Pancreas (tissue), 10 donors: ENCODE results near the gene OCA2. TPM values are rescaled to one million over a fixed set of nuclear protein-coding genes. Genes with fewer than 3 reads are reported as not detected.

Experiments used
- ATAC-seq, 4 donors: fragments of 200-7000 bp; cut with Tn5 transposase; one replicate each; pipeline versions ENCODE4 v1.8.0 to v1.9.1; 2020; ENCODE audit warnings: mild to moderate bottlenecking in 4 of 4, moderate library complexity in 4 of 4
- DNase-seq, 6 donors: peaks; one replicate each; pipeline ENCODE4 v3.0.0-alpha.2; 2020
- FAIRE-seq: peaks from 2 replicates; lab custom pipeline; 2012; peaks lifted over from hg19 to GRCh38; lab: Jason Lieb, UNC
- H3K27ac ChIP-seq, 4 donors: fragments of 200-600 bp; sonication (generic); 1 replicate in 3 of 4; 2 replicates in 1 of 4; pipeline versions ENCODE4 v1.5.0 to v1.8.0; 2020
- H3K27me3 ChIP-seq, 4 donors: fragments of 200-600 bp; one replicate each; pipeline ENCODE4 v1.8.0; 2021
- H3K36me3 ChIP-seq, 3 donors: fragments of 200-600 bp; sonication (generic) in 1 of 3; one replicate each; pipeline versions ENCODE4 v1.5.0 to v1.8.0; 2020 to 2021
- H3K4me1 ChIP-seq, 3 donors: fragments of 200-600 bp; one replicate each; pipeline ENCODE4 v1.8.0; 2021
- H3K4me3 ChIP-seq, 4 donors: fragments of 200-600 bp; sonication (generic) in 2 of 4; one replicate each; pipeline versions ENCODE4 v1.5.0 to v1.8.0; 2020 to 2021
- H3K9me3 ChIP-seq, 4 donors: fragments of 200-600 bp; one replicate each; pipeline ENCODE4 v1.8.0; 2021
- CTCF ChIP-seq, 4 donors: fragments of 200-600 bp; sonication (generic) in 3 of 4; IDR thresholded peaks; one replicate each; pipeline versions ENCODE4 v1.5.0 to v1.8.0; 2021; ENCODE audit warnings: antibody characterized with exemption in 4 of 4
- WGBS, 2 donors: extraction: QIAGEN DNeasy Blood & Tissue Kit; methylation state at CpG; one replicate each; pipeline ENCODE4 v1.1.7; 2013; 5-methylcytosine and 5-hydroxymethylcytosine counted together
- intact Hi-C, 3 donors: fragments of 100-400 bp; cut with DNase I; formaldehyde crosslinking; loops; one replicate each; pipeline versions ENCODE4 v1.11.1 to v1.14.2; 2022
- polyA plus RNA-seq, 2 donors: library from polyadenylated mRNA; stranded (reverse); fragments of 200-250 nt; gene quantifications; one replicate each; pipeline ENCODE4 v1.2.3, GENCODE V29; 2013
- total RNA-seq, 6 donors: library from RNA; stranded (reverse); fragmentation: NEBNext Ultra II Directional in 4 of 6; extraction: Animal tissue kit (Norgen Biotek cat#: 25700) in 4 of 6; gene quantifications; one replicate each; pipeline versions ENCODE4 v1.2.1 to v1.2.4, GENCODE V29; 2021 to 2023
- donor health status: healthy with polysubstance abuse.
- donor health status: DM: no; HTN: no; CAD: no; lungs with moderate emphysema.
- donor health status: DM: no; HTN: no; CAD: no.
- donor health status: control.
- donor health status: control.
- donor health status: Bipolar disorder and iron deficiency.
- donor health status: DM: yes; HTN: yes; CAD: no.
- donor health status: DM: no; HTN: no; CAD: no.
- donor health status: DM: no; HTN: no; CAD: no.
- donor health status: DM: yes; HTN: yes; CAD: no.

The OCA2 gene
- total and polyA plus RNA-seq, 8 donors, result 0.12 to 0.31 (median 0.18) TPM; not detected in 4

GRCh38 chr15:27871078-27871901 is 227.8 kb downstream of the OCA2 start:
- Histone ChIP-seq H3K4me3 (no peak overlapping the region), H3K4me1 (no peaks in the 10 kb centered on the region), H3K36me3 (no peaks in the 10 kb centered on the region), H3K9me3 (no peaks in the 10 kb centered on the region), H3K27ac (no peak overlapping the region), H3K27me3 (no peaks in the 10 kb centered on the region)
- ATAC-seq (no peak), DNase-seq (peak in 1 of 6 donors; percentile 55), FAIRE-seq (no peak)
- intact Hi-C loops, result no loop called here
- no peak for TF ChIP-seq CTCF (IDR thresholded peaks at IDR 0.05)
- WGBS, 2 donors, result 71 to 80% methylated on average over 16 of the region's 16 CpGs

DNA sequence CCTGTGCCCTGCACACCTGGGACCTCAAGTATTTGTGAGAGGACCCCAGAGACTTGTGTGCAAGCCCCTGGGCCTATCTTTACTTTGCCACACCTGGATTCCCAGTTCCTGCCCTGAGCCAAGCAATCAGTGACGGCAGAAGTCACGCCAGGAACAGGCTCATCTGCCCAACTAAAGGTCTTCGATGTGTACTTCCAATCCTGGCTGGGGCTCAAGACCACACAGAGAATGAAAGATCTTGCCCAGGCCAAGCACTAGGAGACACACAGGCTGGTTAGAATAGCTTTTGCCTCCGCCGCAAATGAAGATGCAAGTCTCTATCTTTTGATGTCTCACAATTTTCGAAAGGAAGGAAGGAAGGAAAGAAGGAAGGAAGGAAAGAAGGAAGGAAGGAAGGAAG is 228.8 kb downstream of the OCA2 start:
- intact Hi-C loops, result no loop called here
- WGBS, 2 donors, result 64 to 79% methylated on average over 6 of the region's 6 CpGs
- H3K4me1 ChIP-seq, result no peaks in the 10 kb centered on the region
- ATAC-seq (no peak), FAIRE-seq (no peak), DNase-seq (no peak)
- no peak overlapping the region for H3K4me3 ChIP-seq
- no peak for TF ChIP-seq CTCF (IDR thresholded peaks at IDR 0.05)
- no peaks in the 10 kb centered on the region for H3K36me3 ChIP-seq
- H3K27me3 ChIP-seq, result no peaks in the 10 kb centered on the region
- H3K9me3 ChIP-seq, result no peaks in the 10 kb centered on the region
- H3K27ac ChIP-seq, result no peak overlapping the region

GRCh38 chr15:27869697-27870281 is 229.3 kb downstream of the OCA2 start:
- intact Hi-C loops, result no loop called here
- FAIRE-seq, result no peak
- Histone ChIP-seq H3K36me3 (no peaks in the 10 kb centered on the region), H3K27me3 (no peaks in the 10 kb centered on the region), H3K4me3 (no peak overlapping the region), H3K4me1 (no peaks in the 10 kb centered on the region), H3K27ac (no peak overlapping the region), H3K9me3 (no peaks in the 10 kb centered on the region)
- TF ChIP-seq CTCF (IDR thresholded peaks at IDR 0.05), result no peak
- DNase-seq, result no peak
- ATAC-seq, result no peak
- WGBS, 2 donors, result 78 to 82% methylated on average over 17 of the region's 17 CpGs

DNA sequence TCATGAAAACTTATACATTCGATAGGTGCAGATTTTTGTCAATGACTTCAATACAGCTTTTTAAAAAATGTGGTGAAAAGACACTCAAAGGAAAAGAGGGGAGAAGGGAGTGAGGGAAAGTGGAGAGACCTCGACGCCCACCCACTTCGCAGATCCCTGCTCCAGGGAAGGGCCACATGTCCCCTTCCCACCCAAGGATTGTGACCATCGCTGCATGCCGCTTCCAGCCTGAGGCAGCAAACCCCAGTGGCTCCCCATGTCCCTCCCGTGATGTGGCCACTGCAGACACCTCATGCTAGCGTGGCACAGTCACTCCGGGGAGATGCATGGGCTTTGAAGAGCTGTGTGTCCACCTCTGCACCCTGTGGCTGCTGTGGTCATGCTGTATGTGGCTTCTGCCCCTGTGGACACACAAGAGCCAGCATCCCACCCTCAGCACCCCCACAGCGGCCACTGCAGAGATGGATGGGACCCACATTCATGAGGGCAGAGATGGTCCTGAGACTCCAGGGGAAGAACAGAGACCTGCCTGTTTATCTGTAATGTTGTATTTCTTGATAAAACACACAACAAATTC is 230.2 kb downstream of the OCA2 start:
- FAIRE-seq, result no peak
- WGBS, 2 donors, result 58 to 73% methylated on average over 10 of the region's 10 CpGs

More for the DNA sequence above, 230.2 kb downstream of the OCA2 start:
- Histone ChIP-seq H3K36me3 (no peaks in the 10 kb centered on the region), H3K9me3 (no peaks in the 10 kb centered on the region), H3K27ac (no peak overlapping the region), H3K27me3 (no peaks in the 10 kb centered on the region), H3K4me3 (no peak overlapping the region), H3K4me1 (no peaks in the 10 kb centered on the region)
- DNase-seq (no peak), ATAC-seq (no peak)
- TF ChIP-seq CTCF (IDR thresholded peaks at IDR 0.05), result no peak
- intact Hi-C loops, result no loop called here
